RWPE2 (cell line): Measurements from ENCODE around the gene CCDC188.

Experiments used
- ATAC-seq: fragments of 200-7000 bp; cut with Tn5 transposase; 3 replicates; pipeline ENCODE4 v1.9.1; 2021; ENCODE audit warnings: low read depth
- DNase-seq: peaks from one replicate; pipeline ENCODE4 v3.0.0-alpha.2; 2020; ENCODE audit warnings: low spot score
- H3K27ac ChIP-seq: fragments of 450-650 bp; 2 replicates; pipeline ENCODE4 v1.5.1; 2017; ENCODE audit warnings: mild to moderate bottlenecking; ENCODE audit not compliant: poor library complexity, severe bottlenecking
- H3K27me3 ChIP-seq: fragments of 250-450 bp; sonication (Bioruptor Pico); 2 replicates; pipeline ENCODE4 v1.5.1; 2021; ENCODE audit warnings: mild to moderate bottlenecking, moderate library complexity; ENCODE audit not compliant: insufficient read depth, poor library complexity, severe bottlenecking
- H3K36me3 ChIP-seq: fragments of 250-450 bp; sonication (Bioruptor Pico); 2 replicates; pipeline ENCODE4 v1.5.1; 2020; ENCODE audit warnings: low read depth, mild to moderate bottlenecking, moderate library complexity
- H3K4me1 ChIP-seq: fragments of 250-450 bp; sonication (Bioruptor Pico); 2 replicates; pipeline ENCODE4 v1.5.1; 2021; ENCODE audit warnings: mild to moderate bottlenecking, moderate library complexity; ENCODE audit not compliant: insufficient read depth, poor library complexity, severe bottlenecking
- H3K4me3 ChIP-seq: fragments of 250-450 bp; sonication (Bioruptor Pico); 2 replicates; pipeline ENCODE4 v1.5.1; 2021; ENCODE audit warnings: mild to moderate bottlenecking, moderate library complexity; ENCODE audit not compliant: severe bottlenecking
- H3K9me3 ChIP-seq: fragments of 250-450 bp; sonication (Bioruptor Pico); 2 replicates; pipeline ENCODE4 v1.5.1; 2021; ENCODE audit warnings: mild to moderate bottlenecking, moderate library complexity; ENCODE audit not compliant: severe bottlenecking
- TF ChIP-seq, protein P1 (sequence below): fragments of 450-650 bp; IDR thresholded peaks from one replicate; pipeline ENCODE4 v1.5.1; 2017; ENCODE audit warnings: mild to moderate bottlenecking, moderate library complexity; ENCODE audit not compliant: poor library complexity, severe bottlenecking

Gene CCDC188

DNA sequence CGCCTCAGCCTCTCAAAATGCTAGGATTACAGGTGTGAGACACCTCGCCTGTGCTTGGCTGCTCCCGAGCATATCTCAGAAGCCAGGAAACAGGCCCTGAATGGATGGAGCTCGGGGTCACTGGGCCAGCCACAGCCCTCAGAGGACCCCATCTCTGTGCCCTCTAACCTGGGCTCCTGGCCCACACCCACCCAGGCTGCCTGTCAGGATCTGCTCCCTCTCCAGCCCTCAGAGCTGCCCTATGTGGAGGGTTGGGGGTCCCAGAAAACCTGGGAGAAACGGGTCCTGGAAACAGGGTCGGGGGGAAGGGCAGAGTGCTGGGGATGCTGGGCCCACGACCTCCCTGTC, 5.2 kb upstream of the CCDC188 start:
- no peaks in the 10 kb centered on the region for H3K4me1 ChIP-seq
- no peak overlapping the region for H3K27ac ChIP-seq
- ATAC-seq (no peak), DNase-seq (no peak)
- no peaks in the 10 kb centered on the region for H3K27me3 ChIP-seq
- H3K36me3 ChIP-seq, result no peaks in the 10 kb centered on the region
- no peaks in the 10 kb centered on the region for H3K9me3 ChIP-seq
- TF ChIP-seq, protein P1, sequence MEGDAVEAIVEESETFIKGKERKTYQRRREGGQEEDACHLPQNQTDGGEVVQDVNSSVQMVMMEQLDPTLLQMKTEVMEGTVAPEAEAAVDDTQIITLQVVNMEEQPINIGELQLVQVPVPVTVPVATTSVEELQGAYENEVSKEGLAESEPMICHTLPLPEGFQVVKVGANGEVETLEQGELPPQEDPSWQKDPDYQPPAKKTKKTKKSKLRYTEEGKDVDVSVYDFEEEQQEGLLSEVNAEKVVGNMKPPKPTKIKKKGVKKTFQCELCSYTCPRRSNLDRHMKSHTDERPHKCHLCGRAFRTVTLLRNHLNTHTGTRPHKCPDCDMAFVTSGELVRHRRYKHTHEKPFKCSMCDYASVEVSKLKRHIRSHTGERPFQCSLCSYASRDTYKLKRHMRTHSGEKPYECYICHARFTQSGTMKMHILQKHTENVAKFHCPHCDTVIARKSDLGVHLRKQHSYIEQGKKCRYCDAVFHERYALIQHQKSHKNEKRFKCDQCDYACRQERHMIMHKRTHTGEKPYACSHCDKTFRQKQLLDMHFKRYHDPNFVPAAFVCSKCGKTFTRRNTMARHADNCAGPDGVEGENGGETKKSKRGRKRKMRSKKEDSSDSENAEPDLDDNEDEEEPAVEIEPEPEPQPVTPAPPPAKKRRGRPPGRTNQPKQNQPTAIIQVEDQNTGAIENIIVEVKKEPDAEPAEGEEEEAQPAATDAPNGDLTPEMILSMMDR, result no peak
- H3K4me3 ChIP-seq, result no peak overlapping the region

DNA sequence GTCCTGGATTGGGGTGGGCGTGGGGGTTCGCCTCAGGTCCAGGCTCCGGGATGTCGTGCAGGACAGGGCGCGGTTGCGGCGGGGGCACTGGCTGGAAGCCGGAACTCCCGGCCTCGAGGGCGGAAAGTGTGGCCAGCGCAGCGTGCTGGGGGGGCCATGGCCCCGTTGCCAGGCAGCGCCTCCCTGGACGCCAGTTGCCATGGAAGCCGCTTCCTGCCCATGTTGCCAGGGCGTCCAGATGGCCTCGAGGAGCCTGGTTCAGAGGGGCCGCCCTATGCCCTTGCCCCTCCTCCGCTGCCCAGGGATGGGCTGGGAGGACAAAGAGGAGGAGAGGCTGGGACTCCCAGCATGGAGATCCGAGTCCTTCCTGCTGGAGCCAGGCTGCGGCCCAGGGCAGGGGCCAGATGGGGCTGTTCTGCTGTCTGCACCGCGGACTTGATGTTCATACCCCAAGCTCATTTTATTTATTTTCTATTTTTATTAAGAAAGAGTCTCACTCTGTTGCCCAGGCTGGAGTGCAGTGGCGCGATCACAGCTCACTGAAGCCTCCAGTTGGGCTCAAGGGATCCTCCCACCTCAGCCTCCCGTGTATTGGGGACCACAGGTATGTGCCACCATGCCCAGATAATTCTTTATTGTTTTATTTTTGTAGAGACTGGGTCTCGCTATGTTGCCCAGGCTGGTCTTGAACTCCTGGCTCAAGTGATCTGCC, 4.6 kb upstream of the CCDC188 start:
- Histone ChIP-seq H3K36me3 (no peaks in the 10 kb centered on the region), H3K27ac (no peak overlapping the region), H3K9me3 (no peaks in the 10 kb centered on the region), H3K4me1 (no peaks in the 10 kb centered on the region), H3K27me3 (no peaks in the 10 kb centered on the region), H3K4me3 (no peak overlapping the region)
- TF ChIP-seq, protein P1, result no peak
- no peak for DNase-seq
- ATAC-seq, result no peak

DNA sequence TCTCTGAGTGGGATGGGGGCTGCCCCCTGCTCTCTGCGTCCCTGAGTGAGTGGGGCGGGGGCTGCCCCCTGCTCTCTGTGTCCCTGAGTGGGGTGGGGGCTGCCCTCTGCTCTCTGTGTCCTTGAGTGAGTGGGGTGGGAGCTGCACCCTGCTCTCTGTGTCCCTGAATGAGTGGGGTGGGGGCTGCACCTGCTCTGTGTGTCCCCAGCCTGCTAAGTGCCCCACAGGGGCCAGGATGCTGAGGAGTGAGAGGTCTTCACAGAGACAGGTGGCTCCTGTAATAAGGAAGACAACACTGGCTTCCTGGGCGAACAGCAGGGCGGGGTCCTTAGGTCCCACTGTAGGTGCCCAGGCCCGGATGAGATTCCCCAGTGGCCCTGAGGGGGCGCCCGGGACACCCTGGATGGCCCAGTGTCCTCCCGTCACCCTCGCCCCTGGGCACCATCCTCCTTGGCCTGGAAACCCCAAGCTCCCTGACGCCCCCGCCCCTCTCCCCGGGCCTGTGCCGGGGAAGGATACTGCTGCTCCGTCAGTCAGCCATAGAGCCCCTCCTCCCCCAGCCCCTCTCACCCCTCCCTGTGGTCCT, 3.8 kb upstream of the CCDC188 start:
- H3K27ac ChIP-seq, result no peak overlapping the region
- no peaks in the 10 kb centered on the region for H3K9me3 ChIP-seq
- H3K36me3 ChIP-seq, result no peaks in the 10 kb centered on the region
- no peak for ATAC-seq
- H3K27me3 ChIP-seq, result no peaks in the 10 kb centered on the region
- H3K4me1 ChIP-seq, result no peaks in the 10 kb centered on the region
- TF ChIP-seq, protein P1, result no peak
- H3K4me3 ChIP-seq, result no peak overlapping the region
- no peak for DNase-seq

DNA sequence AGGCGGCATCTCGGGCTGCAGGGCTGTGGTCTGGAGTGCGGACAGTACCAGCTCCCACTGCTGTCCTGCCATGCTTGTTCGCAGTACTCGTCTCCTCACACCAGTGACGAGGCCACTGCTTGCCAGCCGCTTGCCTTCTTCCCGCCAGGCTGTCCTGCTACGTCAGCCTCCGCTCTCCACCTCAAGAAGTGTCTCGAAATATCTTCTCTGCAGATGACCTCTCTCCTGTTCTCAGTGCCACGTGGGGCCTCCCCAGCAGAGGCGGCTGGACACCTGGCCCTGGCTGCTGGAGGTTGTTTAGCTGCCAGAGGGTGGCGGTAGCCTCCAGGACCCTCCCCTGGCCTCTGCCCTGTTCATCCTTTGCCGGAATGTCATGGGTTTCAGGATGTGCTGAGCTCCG, 3.1 kb upstream of the CCDC188 start:
- Histone ChIP-seq H3K27ac (no peak overlapping the region), H3K9me3 (no peaks in the 10 kb centered on the region), H3K4me3 (no peak overlapping the region), H3K4me1 (no peaks in the 10 kb centered on the region), H3K36me3 (no peaks in the 10 kb centered on the region), H3K27me3 (no peaks in the 10 kb centered on the region)
- TF ChIP-seq, protein P1, result no peak
- ATAC-seq (no peak), DNase-seq (no peak)

DNA sequence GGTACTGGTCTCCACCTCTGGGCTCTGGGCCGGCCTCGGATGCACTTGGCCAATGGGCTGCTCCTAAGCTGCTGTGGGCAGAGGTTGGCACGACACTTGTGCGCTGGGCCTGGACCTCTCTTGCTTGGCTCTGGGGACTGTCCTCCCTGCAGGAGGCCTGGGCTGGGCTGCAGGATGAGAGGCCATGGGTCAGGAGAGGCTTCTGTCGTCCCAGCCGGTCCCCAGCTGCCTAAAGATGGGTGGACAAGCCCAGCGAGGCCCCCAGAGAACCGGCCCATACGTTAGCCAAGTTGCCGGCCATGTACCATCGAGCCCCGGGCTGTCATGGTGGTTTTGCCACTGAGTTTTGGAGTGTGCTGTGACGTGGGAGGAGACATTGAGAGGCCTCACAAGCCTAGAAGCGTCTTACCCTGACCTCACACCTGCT, 1.6 kb upstream of the CCDC188 start:
- Histone ChIP-seq H3K9me3 (no peaks in the 10 kb centered on the region), H3K4me3 (no peak overlapping the region), H3K27me3 (no peaks in the 10 kb centered on the region), H3K4me1 (no peaks in the 10 kb centered on the region), H3K27ac (no peak overlapping the region), H3K36me3 (no peaks in the 10 kb centered on the region)
- ATAC-seq (no peak), DNase-seq (no peak)
- TF ChIP-seq, protein P1, result no peak
